ENCODE results near the gene PTBP2.

PTBP2 gene

GRCh38 chr1:96772972-96773371 is 51.4 kb downstream of the PTBP2 start:
- H4K20me1 ChIP-seq (ENCODE audit: insufficient read depth, low read length) = peaks cover 17% of the 10 kb centered on the region; the same call in 1 of the 2 replicates
- no peak overlapping the region for H2AFZ ChIP-seq (ENCODE audit: low read depth, low read length)
- no peak overlapping the region for H3K4me3 ChIP-seq (ENCODE audit: low read depth in 1 of 2, low read length in 2 of 2)
- ATAC-seq (ENCODE audit: insufficient read depth, low read depth) (no peak), DNase-seq (no peak)
- no peaks in the 10 kb centered on the region for H3K27me3 ChIP-seq (ENCODE audit: insufficient read depth, low read length, poor library complexity)
- peaks cover 88% of the 10 kb centered on the region for H3K36me3 ChIP-seq (ENCODE audit: insufficient read depth, low read length)
- no peaks in the 10 kb centered on the region for H3K4me1 ChIP-seq (ENCODE audit: insufficient read depth, low read length)
- H3K27ac ChIP-seq (ENCODE audit: low read length) = no peak overlapping the region
- no peak overlapping the region for H3K9ac ChIP-seq (ENCODE audit: low read depth, low read length)
- H3K9me3 ChIP-seq (ENCODE audit: insufficient read depth, low read length, severe bottlenecking) = no peaks in the 10 kb centered on the region
- no peak overlapping the region for H3K4me2 ChIP-seq (ENCODE audit: insufficient read depth, low read length)
- TF ChIP-seq CTCF (IDR thresholded peaks at IDR 0.05; ENCODE audit: borderline replicate concordance, extremely low read depth, low read length, poor library complexity, severe bottlenecking) (no peak), EZH2 (IDR thresholded peaks at IDR 0.05; ENCODE audit: borderline replicate concordance, low read depth, low read length, severe bottlenecking) (no peak)
- peaks cover 57% of the 10 kb centered on the region for H3K79me2 ChIP-seq (ENCODE audit: insufficient read depth, low read length)

- H3K9me3 ChIP-seq (ENCODE audit: insufficient read depth, low read length, severe bottlenecking) = no peaks in the 10 kb centered on the region
- no peaks in the 10 kb centered on the region for H3K27me3 ChIP-seq (ENCODE audit: insufficient read depth, low read length, poor library complexity)
- no peak for ATAC-seq (ENCODE audit: insufficient read depth, low read depth)
- H3K36me3 ChIP-seq (ENCODE audit: insufficient read depth, low read length) = peaks cover 96% of the 10 kb centered on the region
- H3K4me1 ChIP-seq (ENCODE audit: insufficient read depth, low read length) = no peaks in the 10 kb centered on the region
- no peak for DNase-seq
- H4K20me1 ChIP-seq (ENCODE audit: insufficient read depth, low read length) = peaks cover 7% of the 10 kb centered on the region; the same call in 1 of the 2 replicates
- no peak overlapping the region for H3K9ac ChIP-seq (ENCODE audit: low read depth, low read length)
- TF ChIP-seq CTCF (IDR thresholded peaks at IDR 0.05; ENCODE audit: borderline replicate concordance, extremely low read depth, low read length, poor library complexity, severe bottlenecking) (no peak), EZH2 (IDR thresholded peaks at IDR 0.05; ENCODE audit: borderline replicate concordance, low read depth, low read length, severe bottlenecking) (no peak)
- H3K27ac ChIP-seq (ENCODE audit: low read length) = no peak overlapping the region
- no peak overlapping the region for H3K4me3 ChIP-seq (ENCODE audit: low read depth in 1 of 2, low read length in 2 of 2)
- no peak overlapping the region for H2AFZ ChIP-seq (ENCODE audit: low read depth, low read length)
- peaks cover 13% of the 10 kb centered on the region for H3K79me2 ChIP-seq (ENCODE audit: insufficient read depth, low read length)
- no peak overlapping the region for H3K4me2 ChIP-seq (ENCODE audit: insufficient read depth, low read length)
Measured at GRCh38 chr1:96782206-96782605, 60.6 kb downstream of the PTBP2 start.

GRCh38 chr1:96782856-96783255 is 61.3 kb downstream of the PTBP2 start:
- Histone ChIP-seq H3K27ac (ENCODE audit: low read length) (no peak overlapping the region), H3K36me3 (ENCODE audit: insufficient read depth, low read length) (peaks cover 97% of the 10 kb centered on the region)
- ATAC-seq (ENCODE audit: insufficient read depth, low read depth) = no peak

More at GRCh38 chr1:96782856-96783255, 61.3 kb downstream of the PTBP2 start:
- Histone ChIP-seq H3K9ac (ENCODE audit: low read depth, low read length) (no peak overlapping the region), H3K27me3 (ENCODE audit: insufficient read depth, low read length, poor library complexity) (no peaks in the 10 kb centered on the region), H4K20me1 (ENCODE audit: insufficient read depth, low read length) (peaks cover 4% of the 10 kb centered on the region; the same call in 1 of the 2 replicates), H3K4me2 (ENCODE audit: insufficient read depth, low read length) (no peak overlapping the region), H3K4me1 (ENCODE audit: insufficient read depth, low read length) (no peaks in the 10 kb centered on the region), H3K79me2 (ENCODE audit: insufficient read depth, low read length) (peaks cover 9% of the 10 kb centered on the region), H2AFZ (ENCODE audit: low read depth, low read length) (no peak overlapping the region), H3K4me3 (ENCODE audit: low read depth in 1 of 2, low read length in 2 of 2) (no peak overlapping the region), H3K9me3 (ENCODE audit: insufficient read depth, low read length, severe bottlenecking) (no peaks in the 10 kb centered on the region)
- no peak for TF ChIP-seq EZH2 (IDR thresholded peaks at IDR 0.05; ENCODE audit: borderline replicate concordance, low read depth, low read length, severe bottlenecking)
- no peak for TF ChIP-seq CTCF (IDR thresholded peaks at IDR 0.05; ENCODE audit: borderline replicate concordance, extremely low read depth, low read length, poor library complexity, severe bottlenecking)
- DNase-seq = no peak
